Astrocyte of the cerebellum (primary cell): Measurements from ENCODE around the gene TMCC1.

Source experiments
- DNase-seq: peaks from one replicate; pipeline ENCODE4 v3.0.0-alpha.2; 2011; ENCODE audit warnings: low read depth
- H3K4me3 ChIP-seq: 2 replicates; pipeline ENCODE4 v1.5.1; 2011; ENCODE audit warnings: mild to moderate bottlenecking, low read depth, low read length, moderate library complexity
- in situ Hi-C: cut with HindIII; loops from 2 replicates; pipeline ENCODE4 v1.10.0; 2017; ENCODE audit warnings: low sequenced_read_pairs
- TF ChIP-seq, protein P1 (sequence below): IDR thresholded peaks from 2 replicates; pipeline ENCODE4 v1.5.1; 2012; ENCODE audit warnings: low read length, low read depth, moderate library complexity, mild to moderate bottlenecking; ENCODE audit errors: missing control alignments

TMCC1 gene

DNA sequence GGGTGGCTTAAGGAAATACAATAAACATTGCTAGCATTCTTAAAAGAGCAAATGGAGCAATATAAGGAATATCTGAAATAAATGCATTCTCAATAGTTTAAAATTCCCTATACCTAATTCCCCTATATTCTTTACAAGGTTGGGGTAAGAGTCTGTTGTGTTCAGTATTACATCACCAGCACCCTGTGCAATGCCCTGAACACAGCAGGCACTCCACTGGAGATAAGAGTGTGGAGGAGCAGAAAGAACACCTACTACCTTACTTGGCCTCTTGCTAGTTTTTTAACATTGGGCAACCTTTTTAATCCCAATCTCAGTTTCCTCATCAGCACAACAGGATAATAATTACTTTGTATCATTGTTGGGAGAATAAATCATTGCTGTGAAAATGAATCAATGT lies 146.9 kb downstream of the TMCC1 start:
- H3K4me3 ChIP-seq: no peak overlapping the region
- TF ChIP-seq, protein P1, sequence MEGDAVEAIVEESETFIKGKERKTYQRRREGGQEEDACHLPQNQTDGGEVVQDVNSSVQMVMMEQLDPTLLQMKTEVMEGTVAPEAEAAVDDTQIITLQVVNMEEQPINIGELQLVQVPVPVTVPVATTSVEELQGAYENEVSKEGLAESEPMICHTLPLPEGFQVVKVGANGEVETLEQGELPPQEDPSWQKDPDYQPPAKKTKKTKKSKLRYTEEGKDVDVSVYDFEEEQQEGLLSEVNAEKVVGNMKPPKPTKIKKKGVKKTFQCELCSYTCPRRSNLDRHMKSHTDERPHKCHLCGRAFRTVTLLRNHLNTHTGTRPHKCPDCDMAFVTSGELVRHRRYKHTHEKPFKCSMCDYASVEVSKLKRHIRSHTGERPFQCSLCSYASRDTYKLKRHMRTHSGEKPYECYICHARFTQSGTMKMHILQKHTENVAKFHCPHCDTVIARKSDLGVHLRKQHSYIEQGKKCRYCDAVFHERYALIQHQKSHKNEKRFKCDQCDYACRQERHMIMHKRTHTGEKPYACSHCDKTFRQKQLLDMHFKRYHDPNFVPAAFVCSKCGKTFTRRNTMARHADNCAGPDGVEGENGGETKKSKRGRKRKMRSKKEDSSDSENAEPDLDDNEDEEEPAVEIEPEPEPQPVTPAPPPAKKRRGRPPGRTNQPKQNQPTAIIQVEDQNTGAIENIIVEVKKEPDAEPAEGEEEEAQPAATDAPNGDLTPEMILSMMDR: no peak
- no peak for DNase-seq
- in situ Hi-C loops: no loop called here

DNA sequence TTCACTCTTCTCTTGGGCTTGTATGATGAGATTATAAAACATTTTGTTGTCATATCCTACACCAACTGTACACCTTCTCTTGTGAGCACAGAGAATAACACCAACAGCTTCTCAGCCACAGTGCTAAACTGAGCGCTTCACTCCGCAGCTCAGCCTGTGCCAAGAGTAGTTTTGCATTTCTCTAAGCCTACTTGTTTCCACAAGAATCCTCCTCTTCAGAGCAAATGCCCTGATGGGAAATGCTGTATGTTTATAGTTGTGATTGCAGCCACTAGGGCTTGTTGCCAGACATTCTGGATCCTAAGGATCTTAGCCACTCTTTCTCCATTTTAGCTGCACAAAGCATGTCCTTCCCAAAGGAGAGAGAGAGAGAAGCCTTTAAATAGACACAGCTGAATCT lies 148.3 kb downstream of the TMCC1 start:
- H3K4me3 ChIP-seq: no peak overlapping the region
- in situ Hi-C loops: no loop called here

DNA sequence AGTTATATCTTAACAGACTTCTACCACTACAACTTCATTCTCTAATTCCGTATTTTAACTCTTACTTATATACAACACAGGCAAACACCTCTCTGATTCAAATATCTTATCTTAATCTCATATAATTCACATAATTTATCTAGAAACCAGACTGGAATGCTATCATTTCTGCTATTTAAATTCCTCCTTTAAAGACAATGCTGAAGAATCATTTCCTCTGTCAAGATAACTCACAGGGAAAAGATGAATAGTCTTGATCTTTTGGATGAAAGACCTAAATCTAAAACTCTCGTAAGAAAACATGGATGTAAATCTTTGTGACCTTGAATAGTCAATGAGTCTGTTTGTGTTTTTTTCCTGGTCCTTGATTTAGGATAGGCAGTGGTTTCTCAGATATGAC lies 151.7 kb downstream of the TMCC1 start:
- TF ChIP-seq, protein P1: no peak
- no peak for DNase-seq
- in situ Hi-C loops: no loop called here
- H3K4me3 ChIP-seq: no peak overlapping the region

More for the DNA sequence above, 148.3 kb downstream of the TMCC1 start:
- TF ChIP-seq, protein P1: no peak
- DNase-seq: peak; percentile 15

DNA sequence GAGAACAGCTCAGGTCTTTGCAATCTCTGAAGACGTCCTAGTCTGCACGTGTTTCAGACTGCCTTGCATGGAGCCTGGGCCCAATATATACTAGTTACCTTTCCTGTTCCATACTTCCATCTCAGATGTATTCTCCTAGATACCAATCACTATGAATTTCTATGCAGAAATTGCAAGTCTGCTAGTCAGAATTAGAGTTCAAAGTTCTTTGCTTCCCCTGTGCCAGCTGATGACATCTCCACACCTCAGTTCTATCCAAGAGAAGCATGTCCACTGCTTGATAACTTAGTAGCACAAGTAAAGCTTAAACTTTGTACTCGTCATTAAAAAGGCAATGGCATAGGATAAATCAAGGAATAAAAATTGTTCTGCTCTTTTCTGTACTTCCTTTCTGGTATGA lies 153.4 kb downstream of the TMCC1 start:
- DNase-seq: no peak
- TF ChIP-seq, protein P1: no peak
- in situ Hi-C loops: no loop called here
- H3K4me3 ChIP-seq: no peak overlapping the region

DNA sequence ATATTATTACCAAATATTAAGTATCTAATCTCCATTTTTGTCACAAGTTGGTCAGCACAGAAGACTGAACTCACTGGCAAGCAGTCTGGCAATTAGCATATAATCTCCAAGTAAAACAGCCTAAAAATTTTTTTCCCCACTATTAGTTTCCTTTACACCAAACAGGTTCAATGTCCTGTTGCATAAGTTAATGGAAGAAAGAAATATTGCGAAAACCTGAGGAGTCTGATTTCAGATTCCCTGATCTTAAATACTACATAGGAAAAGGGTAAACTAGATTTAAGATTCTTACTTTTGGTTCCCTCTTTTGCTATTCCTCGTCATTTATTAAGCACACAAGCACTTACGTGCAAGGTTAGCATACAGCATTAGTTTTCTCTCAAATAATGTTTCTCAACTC lies 153.9 kb downstream of the TMCC1 start:
- no peak overlapping the region for H3K4me3 ChIP-seq
- in situ Hi-C loops: no loop called here
- DNase-seq: no peak
- TF ChIP-seq, protein P1: no peak

DNA sequence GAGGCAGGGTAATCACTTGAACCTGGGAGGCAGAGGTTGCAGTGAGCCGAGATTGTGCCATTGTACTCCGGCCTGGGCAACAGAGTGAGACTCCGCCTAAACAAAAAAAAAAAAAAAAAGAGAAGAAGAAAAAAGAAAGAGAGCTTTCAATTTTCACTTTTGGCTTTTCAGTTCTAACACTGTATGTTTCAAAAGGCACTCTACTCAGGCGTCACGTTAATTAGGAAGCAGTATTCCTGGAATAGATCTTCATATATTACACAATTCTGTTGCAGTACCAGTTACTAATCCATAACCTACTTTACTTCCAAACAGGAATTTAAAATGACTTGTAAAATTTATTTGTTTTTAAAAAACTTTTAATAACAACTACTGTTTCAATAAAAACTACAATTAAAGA lies 155.3 kb downstream of the TMCC1 start:
- TF ChIP-seq, protein P1: no peak
- no peak for DNase-seq
- no peak overlapping the region for H3K4me3 ChIP-seq
- in situ Hi-C loops: no loop called here

DNA sequence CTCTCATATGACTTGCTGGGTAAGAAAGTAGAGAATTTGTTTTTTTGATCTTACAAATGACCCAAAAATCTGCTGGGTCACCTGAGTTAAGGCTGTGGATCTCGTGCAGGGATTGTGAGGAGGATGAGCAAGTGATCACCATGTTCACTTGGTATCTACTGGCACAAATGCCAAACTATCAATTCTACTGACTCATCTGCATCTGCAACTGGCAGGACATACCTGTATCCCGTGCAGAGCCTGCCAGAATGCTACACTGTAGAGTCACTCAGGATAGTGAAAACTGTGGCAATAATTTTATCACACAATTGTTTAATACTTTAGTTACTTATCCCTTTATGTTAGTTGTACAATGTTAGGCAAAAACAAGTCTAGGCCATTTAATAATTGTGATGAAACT lies 157.4 kb downstream of the TMCC1 start:
- in situ Hi-C loops: no loop called here
- no peak for DNase-seq
- TF ChIP-seq, protein P1: no peak
- no peak overlapping the region for H3K4me3 ChIP-seq
